HG03521 (cell line): ENCODE results near the gene UBE2F.
"Not testable (repeated sequence)": the region's sequence is repeated elsewhere in the genome, so short reads cannot be mapped to it uniquely, and the experiment has no call there.

ENCODE experiments used
- ATAC-seq: cut with Tn5 transposase; IDR thresholded peaks from one replicate; pipeline ENCODE4 v1.9.1; 2021; ENCODE audit warnings: mild to moderate bottlenecking, moderate library complexity; ENCODE audit not compliant: unreplicated experiment

Gene UBE2F

GRCh38 chr2:237943395-237944094 is 23.3 kb upstream of the UBE2F start:
- ATAC-seq: no peak

DNA sequence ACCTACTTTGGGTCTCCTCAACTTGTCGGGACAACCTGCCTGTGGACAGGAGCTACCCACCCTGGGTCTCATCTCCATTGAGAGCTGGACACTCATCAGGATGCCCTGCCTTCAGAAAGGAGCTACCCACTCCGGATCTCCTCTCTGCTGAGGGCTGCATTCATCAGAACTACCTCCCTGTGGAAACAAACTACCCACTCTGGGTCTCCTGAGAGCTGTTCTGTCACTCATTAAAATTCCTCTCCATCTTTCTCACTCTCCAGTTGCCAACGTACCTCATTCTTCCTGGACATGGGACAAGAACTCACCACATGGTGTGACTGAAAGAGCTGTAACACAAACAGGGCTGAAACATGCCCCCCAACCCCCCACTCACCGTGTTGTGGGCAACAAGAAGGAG is 22.5 kb upstream of the UBE2F start:
- no peak for ATAC-seq

- no peak for ATAC-seq
Measured at GRCh38 chr2:237946423-237946822, 20.4 kb upstream of the UBE2F start.

DNA sequence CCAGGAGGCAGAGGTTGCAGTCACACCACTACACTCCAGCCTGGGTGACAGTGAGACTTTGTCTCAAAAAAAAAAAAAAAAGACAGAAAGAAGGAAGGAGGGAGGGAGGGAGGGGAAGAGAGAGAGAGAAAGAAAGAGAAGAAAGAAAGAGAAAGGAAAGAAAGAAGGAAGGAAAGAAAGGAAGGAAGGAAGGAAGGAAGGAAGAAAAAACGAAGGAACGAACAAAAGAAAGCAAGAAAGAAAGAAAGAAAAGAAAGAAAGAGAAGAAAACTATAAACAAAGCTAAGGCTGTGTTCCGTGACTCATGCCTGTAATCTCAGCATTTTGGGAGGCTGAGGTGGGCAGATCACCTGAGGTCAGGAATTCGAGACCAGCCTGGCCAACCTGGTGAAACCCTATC is 15.5 kb upstream of the UBE2F start:
- ATAC-seq: not testable (repeated sequence)

GRCh38 chr2:237951878-237952277 is 14.9 kb upstream of the UBE2F start:
- ATAC-seq: no peak

DNA sequence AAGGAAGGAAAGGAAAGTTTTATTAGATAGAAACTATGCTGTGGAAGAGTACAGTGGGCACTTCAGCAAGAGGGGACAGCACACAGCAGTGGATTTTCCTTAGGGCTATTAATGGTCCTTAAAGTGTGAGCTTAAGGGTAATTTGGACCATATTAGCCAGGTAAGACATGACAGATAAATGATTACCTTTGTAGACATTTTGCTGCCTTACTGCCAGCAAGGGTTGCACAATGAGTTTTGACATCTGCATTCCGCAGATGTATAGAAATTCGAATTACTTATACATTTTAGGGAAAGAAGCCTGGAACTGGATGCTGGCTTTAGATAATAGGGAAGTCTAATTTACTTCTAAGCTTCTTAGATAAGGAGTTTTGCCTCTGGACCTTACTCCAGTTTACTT is 14.0 kb upstream of the UBE2F start:
- ATAC-seq: no peak

DNA sequence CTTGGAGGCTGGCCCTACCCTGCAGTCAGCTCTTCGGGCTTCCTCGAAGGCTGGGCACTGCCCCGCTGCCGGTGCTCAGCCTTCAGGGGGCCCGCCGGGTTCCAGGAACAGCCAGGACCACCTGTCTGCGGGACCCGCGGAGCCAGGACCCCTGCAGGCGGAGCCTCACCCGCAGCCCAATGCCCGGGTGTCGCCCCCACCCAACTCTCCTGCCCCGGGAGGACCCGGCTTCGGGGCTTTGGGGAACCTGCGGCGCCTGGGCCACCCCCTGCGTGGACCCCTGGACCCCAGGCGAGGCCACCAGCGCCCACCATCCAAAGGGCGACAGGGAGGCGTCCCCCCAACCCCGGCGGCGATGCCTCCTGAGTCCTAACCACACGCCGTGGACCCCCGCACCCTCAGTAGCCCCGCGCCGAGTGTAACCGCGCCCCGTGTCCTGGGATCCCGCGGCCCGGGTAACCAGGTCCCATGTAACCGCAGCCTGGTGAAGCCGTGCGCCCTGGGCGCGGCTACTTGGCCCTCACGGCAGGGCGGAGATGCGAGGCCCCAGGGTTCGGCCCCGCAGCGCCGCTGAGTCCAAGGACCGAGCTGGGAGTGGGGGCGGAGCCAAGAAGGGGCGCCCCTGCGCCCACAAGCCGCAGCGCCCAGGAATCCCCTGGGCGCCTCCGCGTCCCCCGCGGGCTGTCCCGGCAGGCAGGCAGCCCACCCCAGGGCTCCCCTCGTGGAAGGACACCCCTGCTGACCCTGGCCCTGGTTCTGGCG is 11.0 kb upstream of the UBE2F start:
- ATAC-seq: no peak

- ATAC-seq: no peak
Measured at GRCh38 chr2:237956402-237956736, 10.4 kb upstream of the UBE2F start.

DNA sequence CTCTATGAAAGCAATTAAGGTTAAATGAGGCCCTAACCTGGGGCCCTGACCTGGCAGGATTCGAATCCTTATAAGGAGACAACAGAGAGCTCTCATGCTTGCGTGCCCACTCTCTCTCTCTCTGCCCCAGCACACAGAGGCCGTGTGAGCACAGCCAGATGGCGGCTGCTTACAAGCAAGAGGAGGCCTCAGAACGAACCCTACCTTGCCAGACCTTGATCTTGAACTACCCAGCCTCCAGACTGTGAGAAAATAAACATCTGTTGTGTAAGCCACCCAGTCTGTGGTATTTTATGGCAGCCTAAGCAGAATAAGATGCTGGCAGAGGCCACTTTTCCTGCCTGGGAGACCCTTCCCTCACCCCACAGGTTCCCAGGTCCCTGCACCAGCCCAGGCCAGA is 5.2 kb upstream of the UBE2F start:
- ATAC-seq: no peak

DNA sequence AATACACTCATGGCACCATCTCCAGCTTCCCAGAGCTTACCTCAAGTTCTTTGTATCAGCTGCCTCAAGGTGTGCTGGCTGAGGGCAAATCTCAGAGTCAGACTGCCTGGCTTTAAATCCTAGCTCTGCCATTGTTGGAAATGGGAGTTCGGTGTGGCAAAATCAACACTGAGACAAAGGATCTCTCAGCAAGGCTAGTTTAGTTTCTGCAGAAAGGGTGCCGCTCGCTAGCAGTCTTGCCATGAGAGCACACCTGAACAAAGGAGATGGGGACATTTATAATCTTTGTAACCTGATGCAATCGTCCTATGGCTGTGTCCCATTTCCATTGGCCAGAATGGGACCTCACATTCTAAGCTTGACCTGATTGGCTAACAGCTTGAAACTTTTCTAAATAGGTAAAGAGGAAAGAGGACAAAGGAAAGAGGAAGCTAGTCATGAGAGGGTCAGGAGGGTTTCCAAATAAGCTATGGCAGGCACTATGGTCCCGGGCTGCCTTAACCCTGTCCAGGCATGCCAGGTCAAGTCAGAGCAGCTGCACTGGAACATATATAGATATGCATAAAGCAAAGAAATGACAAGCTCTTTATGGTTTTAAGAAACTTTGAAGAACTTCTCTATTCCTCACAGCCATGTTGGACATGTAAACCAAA is 4.3 kb upstream of the UBE2F start:
- ATAC-seq: no peak

GRCh38 chr2:237963490-237963991 is 3.3 kb upstream of the UBE2F start:
- not testable (repeated sequence) for ATAC-seq

GRCh38 chr2:237964194-237964577 is 2.6 kb upstream of the UBE2F start:
- ATAC-seq: no peak

DNA sequence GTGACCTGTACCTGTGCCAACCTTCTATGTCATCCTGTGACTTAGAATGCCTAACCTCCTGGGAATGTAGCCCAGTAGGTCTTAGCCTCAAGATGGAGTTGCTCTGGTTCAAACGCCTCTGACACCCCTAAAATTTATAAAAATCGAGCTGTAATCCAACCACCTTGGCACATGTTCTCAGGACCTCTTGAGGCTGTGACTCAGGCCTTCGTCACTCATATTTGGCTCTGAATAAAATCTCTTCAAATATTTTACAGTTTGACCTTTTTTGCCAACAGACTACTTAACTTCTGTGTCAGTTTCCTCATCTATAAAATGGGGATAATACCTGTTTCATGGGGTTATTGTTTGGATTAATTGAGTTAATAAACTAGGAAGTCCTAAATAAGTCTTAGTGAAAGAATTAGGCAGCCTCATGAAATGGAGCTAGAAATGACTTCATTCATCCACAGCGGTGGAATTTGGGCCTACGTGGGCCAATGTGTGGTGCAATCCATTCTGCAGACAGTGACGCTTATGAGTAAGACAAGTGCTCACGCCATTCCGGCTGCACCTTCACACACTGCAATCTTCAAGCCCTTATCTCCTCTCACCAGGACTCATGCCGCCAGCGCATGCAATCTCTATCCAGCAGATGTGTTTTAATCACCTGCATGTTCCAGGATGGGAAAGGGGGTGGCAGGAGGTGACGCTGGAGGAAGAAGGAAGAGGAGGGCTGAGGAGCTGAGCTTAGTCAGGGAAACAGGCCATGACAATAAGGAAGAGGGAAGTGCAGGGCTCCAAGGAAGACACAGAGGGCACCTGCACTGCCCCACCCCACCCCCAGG is 2.0 kb upstream of the UBE2F start:
- ATAC-seq: no peak

DNA sequence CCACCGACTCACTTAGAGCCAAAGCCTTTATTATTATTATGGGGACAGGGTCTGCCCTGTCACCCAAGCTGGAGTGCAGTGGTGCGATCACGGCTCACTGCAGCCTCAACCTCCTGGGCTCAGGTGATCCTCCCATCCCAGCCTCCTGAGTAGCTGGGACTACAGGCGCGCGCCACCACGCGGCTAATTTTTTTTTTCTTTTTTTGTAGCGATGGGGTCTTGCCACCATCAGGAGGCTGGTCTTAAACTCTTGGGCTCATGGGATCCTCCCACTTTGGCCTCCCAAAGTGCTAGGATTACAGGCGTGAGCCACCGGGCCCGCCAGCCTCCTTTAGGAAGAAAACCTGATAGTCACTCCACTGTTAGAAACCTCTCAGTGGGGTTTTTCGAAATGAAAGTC is 970 bp upstream of the UBE2F start:
- ATAC-seq: not testable (repeated sequence)

DNA sequence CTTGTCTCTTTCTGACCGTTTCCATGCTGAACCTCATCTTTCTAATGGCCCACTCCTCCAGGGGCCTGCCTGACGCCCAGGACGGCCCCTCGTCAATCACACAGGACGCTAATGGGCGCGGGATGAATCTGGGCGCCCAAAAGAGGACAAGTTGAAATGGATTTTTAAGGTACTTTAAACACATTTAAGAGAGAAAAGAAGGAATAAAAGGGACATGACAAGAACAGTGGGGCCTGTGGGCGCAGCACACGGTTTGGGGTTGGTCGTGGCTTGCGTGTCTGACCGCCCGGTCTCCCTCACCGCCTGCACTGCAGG is 607 bp upstream of the UBE2F start:
- ATAC-seq: no peak

- ATAC-seq: no peak
Measured at GRCh38 chr2:237967463-237967951, 693 bp downstream of the UBE2F start.

DNA sequence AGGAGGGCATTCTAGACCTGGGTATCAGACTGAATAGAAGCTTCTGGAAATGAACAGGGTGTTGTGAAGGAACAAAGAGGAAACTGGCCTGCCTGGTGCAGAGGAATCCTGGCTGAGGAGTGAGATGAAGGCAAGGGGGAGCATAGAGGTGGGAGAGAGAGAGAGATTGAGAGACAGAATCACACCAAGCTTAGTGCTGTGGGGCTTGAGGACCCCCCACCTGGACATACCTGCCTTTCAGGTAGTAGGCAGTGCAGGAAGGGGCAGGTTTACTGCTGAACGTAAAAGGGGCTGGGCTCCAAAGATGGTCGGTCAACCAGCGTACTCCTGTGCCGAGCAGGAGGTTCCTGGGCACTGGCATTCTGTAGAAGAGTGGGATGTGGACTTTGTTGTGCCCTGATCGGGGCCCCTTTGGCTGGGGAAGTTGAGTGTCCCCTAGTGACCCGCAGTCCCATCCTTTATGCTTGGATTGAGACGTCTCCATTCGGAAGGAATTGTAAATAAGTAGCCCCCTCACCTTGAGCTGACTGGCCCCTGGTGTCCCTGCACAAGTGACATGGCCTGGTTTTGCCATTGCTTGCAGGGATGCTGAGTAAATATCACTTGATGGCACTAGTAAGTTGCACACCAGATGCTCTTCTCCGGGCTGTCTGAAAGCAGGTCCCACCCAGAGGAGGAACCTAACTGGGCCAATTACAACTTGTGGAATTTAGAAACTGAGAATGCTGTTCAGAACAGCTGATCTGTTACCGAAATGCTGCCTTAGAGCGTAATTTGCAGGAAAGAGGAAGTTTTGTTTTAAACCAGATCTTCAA is 1.4 kb downstream of the UBE2F start:
- peak; percentile 26 for ATAC-seq

DNA sequence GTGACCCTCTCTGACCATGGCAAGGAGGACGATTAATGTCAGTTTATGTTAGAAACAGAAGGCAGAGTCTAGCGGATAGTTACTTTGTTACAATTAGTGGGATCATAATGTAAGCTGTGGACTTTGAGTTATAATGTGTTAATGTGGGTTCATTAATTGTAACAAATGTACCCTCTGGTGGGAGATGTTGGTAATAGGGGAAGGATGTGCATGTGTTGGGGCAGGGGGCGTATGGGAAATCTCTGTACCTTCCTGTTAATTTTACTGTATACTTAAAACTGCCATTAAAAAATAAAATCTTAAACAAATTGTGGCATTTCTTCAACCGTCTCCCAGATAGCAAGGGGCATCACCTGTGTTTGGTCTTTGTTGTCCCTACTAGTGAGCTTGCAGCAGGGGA is 4.8 kb downstream of the UBE2F start:
- no peak for ATAC-seq

GRCh38 chr2:237972211-237972610 is 5.4 kb downstream of the UBE2F start:
- ATAC-seq: no peak

GRCh38 chr2:237972936-237973335 is 6.1 kb downstream of the UBE2F start:
- no peak for ATAC-seq
